GM18499 (cell line): ENCODE results near the gene SERPINA4.

Experiments
- ATAC-seq: cut with Tn5 transposase; IDR thresholded peaks from one replicate; pipeline ENCODE4 v1.9.1; 2021; ENCODE audit warnings: moderate number of reproducible peaks; ENCODE audit not compliant: insufficient read depth, unreplicated experiment

Gene SERPINA4, protein sequence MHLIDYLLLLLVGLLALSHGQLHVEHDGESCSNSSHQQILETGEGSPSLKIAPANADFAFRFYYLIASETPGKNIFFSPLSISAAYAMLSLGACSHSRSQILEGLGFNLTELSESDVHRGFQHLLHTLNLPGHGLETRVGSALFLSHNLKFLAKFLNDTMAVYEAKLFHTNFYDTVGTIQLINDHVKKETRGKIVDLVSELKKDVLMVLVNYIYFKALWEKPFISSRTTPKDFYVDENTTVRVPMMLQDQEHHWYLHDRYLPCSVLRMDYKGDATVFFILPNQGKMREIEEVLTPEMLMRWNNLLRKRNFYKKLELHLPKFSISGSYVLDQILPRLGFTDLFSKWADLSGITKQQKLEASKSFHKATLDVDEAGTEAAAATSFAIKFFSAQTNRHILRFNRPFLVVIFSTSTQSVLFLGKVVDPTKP

DNA sequence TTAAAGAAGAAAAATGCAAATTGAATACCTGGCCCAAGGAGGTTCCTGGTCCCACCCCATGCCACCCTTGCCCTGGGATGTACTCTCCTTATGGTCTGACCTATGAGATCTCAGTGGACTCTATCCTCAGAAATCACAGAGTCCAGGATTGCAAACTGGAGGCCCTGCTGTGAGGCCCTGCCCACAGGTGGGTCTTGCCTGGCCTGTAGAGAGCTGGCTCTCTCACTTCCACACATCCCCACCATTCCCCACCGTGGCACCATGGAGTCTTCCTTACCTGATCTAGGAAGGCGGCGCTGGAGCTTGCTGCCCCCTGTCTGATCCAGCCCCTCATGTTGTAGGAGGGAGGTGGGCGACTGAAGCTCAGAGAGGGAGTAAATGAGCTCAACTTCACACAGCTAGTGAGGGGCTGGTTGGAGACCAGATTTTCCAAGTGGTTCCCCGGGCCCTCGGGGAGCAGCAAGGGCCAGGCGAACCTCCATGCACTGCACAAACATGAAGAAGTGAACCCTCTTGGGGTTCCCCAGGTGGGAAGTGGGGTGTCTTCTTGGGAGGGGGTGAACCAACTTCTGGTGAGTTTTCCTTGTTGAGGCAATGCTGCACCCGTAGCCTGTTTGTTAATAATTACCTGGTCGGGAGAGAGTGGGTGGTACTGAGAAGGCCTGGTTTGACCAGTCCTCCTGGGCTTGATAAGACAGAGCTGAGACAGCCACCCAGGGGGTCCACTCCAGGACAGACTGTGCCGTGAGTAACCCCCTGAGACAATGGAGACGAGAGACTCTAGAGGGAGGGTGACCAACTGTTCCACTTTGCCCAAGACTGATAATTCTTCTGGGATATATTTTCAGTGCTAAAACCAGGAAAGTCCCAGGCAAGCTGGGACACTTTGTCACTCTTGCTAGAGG, at the start of gene SERPINA4:
Gene SERPINA4, plus strand, starts transcription at position 692 of the 905 bp plus-strand sequence. CDS start 2,041 bp downstream, outside the sequence.
- ATAC-seq: no peak

DNA sequence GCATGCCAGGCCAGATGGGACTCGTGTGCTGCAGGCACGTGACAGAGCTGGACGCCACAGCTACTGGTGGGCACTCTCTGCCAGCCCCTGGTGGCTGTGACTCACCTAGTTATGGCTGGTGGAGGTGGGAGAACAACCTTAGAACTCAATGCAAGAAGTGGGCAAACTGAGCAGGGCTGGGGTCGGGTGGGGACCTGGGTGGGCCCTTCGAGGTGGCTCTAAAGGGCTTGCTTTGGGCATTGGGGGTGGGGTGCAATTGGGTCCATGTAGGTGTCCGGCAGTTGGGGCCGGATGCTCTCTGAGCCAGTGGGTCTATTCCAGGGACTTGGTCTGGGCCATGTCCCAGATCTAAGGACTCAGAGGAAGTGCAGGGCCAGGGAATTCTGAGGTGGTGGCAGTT, 46.9 kb upstream of the SERPINA4 start:
- ATAC-seq: no peak

- no peak for ATAC-seq
Observed at GRCh38 chr14:94515426-94515825, 45.8 kb upstream of the SERPINA4 start.

DNA sequence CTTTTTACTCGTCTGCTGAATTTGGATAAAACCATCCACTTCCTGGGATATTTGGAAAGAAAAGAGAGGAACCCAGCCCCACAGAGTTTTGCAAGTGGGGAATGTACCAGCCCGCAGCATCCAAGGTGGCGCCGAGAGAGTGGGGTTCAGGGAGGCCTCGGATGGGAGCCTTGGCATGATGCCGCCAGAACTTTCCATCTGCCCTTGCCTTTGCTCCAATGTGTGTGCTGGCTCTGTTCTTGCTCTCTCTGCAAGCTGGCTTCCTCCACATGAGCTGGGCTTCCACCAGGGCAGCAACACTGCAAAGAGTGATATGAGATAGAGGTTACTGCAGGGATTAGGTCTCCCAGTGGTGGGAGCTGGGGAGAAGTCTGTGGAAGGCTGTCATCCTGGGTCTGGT, 45.4 kb upstream of the SERPINA4 start:
- no peak for ATAC-seq

DNA sequence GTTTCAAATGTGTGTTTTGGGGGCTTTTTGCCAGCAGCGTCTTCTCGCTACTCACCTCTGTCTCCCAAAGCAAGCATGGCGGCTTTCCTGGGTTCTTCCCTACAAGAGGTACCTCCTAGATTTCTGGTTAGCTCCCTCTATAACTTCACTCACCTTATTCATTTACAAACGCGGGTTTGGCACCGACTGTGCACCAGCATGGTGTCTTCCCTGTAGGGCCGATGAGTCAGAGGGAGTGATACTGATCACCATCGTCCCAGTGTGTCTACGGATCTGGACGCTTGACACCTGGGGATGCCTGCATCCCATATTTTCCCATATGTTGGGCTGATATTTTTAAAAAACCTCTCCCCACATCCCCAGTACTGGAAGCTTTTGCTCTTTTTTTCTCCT, 44.0 kb upstream of the SERPINA4 start:
- no peak for ATAC-seq

DNA sequence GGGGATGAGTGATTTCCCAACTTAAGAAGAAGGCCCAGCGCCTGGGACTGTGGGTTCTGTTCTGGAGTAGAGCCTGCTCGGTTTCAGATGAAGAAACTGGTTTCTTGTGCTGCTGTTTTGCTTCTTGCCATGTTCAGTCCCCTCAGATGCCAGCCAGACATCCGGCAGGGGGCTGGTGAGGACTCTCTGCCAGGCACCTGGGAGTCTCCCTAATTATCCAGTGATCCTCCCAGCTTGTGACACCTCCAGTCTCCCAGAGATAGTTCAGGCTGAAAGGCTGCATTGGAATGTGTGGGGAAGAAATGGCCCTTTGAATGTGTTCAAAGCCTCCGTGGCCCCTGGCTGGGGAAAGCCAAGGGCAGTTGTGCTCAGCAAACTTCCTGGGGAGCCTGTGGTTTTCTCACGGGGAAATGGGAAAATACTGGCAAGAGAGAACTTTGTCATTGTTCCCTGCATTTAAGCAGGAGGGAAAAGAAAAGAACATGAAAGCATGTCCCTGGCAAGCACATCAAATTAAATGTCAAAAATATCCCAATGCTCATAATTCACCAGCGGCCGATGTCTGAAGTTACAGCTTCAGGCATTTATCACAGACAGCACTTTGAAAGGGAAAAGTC, 43.5 kb upstream of the SERPINA4 start:
- ATAC-seq: no peak

DNA sequence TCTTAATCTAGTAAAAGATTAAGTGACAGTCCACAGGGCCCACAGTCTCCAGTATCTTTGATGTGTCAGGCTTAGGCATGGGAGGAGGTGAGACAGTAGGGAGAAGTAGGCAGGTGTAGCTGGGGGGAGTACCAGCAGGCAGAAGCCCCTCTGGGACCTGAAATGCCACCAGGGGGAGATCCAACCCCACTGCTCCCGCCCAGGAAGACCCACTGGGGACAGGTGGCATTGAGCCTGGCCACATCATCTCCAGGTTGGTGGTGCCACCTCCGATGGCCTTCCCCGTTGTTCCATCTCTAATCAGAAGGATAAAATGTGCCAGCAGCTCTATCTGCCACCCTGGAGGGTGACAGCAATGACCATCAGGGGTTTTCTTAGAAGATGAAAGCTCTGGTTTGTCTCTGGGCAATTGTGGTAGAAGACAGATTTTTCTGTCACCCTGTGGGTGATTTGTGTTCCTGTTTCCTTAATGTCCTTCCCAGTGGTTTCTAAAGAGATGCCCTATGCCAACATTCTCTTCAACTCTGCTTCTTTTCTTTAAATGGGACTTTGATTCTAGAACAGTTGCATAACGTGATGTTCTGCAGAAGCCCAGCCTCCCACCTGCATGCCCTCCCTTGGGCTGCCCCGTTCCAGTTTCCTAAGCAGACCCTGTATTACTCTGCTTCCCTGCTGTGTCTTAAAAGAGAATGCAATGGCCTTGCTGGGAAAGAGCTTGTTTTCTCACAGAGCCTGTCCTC, 39.7 kb upstream of the SERPINA4 start:
- no peak for ATAC-seq

GRCh38 chr14:94522115-94522724, 39.0 kb upstream of the SERPINA4 start:
- no peak for ATAC-seq

GRCh38 chr14:94523265-94523664, 38.0 kb upstream of the SERPINA4 start:
- no peak for ATAC-seq

DNA sequence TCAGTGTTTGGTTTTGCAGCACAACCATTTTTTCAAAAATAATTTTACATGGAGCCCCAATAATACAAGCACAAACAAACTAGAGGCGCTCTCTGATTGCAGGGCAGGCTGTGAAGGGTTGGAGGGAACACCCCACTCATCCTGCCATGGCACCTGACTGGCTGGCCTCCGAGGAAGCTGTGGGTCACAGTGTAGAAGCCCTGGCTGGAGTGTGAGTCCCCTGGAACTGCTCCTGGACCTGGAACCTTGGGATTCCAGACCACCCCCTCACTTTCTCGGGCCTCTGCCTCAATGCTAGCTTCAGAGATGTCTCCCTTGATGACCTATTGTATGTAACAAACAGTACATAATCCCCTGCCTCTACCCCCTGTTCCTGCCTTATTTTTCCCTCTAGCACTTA, 37.1 kb upstream of the SERPINA4 start:
- ATAC-seq: no peak

DNA sequence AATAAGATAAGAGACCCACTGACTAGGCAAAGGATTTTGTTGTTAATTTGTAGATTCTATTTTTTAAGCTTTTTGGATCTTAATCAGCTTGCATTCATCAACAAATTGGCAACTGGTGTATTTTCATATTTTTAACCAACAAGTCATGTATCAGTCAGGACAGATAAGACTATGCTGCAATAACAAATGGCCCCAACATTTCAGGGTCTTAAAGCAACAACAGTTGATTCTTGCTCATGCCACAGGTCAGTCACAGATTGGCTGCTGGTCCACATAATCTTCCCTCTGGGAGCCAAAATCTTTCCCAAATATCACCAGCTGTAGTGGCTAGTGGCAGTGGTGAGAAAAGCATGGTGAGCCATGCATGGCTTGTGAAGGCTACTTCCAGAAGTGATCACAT, 30.1 kb upstream of the SERPINA4 start:
- ATAC-seq: no peak

DNA sequence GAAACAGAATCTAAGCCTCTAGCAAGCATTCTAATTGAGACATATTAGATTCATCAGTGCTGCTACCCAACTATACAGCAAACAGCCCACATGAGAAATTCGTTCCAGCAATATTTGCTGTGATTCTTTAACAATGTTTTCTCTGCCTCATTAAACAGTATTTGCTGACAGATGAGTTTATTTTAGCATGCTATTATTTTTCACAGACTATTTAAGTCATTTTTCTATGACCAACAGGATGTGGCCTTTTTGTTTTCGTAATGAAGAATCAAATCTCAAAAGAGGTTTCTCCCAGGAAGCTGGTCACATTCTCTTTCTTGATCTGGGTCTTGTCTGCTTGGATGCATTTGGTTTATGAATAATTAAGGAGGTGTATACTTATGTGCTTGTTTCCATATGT, 28.8 kb upstream of the SERPINA4 start:
- ATAC-seq: no peak

DNA sequence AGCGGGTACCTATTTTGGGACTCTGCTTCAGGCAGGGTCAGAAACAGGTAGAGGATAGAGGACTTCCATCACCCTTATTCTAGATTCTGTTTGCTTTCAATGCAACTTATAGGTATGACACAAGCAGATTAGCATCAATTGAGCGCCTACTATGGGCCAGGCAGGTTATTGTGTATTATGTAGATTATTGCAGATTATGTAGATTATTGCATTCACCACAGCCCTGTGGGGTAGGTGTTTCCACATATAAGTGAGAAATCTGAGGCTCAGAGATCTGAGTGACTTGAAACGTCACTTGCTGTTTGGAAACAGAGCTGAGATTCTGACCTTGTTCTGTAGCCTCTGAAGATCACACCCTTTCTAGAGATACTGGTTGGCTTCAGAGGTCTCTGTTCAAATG, 25.7 kb upstream of the SERPINA4 start:
- no peak for ATAC-seq

GRCh38 chr14:94536836-94537235, 24.4 kb upstream of the SERPINA4 start:
- ATAC-seq: no peak

DNA sequence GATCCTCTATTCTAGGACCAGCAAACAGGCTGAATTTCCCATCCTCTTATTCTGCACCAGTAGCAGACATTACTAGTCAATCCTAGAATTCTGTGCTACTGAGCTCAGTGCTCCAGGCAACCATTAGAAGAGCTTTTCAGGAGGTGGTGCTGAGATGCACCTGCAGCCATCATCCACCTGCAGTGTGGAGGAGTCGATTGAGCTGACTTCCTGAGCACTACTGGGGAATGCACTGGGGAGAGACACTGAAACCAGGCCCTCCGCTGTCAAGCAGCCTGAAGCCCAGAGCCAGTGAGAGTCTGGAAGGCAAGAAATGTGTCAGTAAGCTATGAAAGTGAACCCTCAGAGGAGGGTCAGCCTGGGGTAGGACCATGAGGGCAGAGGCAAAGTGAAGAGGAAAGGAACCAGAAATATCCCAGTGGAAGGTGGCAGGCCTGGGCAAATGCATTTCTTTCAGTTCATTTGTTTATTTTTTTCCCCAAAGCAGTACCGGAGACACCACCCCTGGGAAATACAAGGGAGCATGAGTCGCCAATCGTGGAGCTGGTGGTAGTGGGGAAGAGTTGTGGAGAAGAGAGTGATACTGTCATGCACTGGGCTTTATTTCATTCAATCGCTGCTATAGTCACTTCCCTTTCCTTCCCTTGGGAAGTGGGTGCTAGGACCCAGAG, 23.0 kb upstream of the SERPINA4 start:
- no peak for ATAC-seq

DNA sequence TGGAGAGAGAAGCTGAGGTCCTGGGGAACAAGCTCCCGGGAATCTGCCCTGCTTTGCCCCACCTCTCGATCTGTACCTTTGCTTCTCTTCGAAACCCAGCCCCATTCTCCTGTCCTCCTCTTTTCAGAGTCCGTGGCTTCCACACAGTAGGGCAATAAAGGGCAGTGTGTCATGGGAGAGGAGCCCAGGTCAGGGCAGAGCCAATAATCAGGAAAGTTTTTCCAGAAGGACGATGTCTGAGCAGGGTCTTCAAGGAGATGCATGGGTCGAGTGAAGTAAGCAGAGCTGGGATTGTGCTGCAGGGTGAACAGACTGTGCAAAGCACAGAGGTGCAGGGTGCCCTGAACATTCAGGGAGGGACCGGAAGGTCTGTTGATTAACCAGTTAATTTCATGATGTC, 22.1 kb upstream of the SERPINA4 start:
- ATAC-seq: no peak

DNA sequence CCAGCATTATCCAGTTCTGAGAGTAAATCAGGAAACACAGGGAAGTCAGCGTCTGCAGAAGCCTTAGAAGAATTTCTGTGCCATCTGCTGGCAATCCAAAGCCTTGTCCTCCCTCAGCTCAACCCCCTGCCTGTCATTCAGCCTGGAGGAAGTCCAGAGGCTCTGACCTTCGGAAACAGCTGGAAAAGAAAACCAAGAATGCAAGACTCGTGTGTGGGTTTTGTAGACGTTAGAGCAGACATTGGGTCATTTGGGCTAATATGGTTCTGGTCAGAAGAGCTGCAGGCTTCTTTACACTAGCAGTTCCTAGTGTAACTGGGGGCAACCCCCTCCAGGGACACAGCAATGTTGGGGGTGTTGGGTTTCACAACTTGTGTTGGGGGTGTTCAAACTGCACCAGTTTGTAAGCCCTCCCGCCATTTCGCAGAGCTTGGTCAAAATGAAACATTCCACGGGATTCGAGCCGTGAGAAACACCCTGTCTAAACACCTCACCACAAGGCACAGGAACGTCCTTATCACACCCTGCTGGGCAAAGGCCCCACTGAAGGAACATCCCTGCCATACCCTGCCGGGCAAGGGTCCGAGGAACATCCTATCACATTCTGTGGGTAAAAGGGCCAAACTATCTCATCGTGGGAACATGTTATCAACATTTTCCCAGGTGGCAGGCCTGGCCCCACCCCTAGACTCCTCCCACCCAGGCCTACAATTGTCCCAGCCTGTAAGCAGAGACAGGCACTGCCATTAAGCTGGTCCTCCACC, 21.0 kb upstream of the SERPINA4 start:
- ATAC-seq: no peak

DNA sequence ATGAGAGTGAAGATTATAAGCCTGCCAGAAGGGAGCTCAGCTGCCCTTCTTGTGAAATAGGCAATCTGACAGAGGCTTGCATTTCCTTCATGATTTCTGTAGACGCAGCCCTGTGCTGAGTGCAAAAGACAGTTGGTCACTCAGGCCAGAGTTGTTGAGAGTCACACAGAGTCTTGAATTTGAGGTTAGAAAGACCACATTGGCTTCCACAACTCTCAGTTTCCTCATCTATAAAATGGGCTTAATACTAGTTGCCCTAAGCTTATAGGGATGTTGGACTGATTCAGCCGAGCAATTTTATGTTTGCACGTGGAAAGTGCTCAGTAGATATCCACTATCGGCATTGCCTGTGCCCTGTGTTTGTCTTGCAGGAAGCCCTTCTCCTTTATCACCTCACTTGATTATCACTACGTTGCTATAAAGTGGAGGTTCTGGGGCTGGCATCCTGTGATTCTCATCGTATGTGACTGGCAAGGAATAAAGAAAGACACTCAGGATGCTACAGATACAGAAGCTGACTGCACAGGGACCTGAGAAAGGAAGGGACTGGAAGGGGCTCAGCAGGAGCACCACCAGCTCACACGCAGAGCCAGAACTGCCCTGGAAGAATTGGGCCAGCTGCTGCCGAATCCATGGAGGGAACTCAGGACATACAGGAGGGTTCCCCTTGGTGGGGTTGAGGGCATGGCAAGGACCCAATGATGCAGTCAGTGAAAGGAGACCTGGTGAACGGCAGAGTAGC, 19.8 kb upstream of the SERPINA4 start:
- no peak for ATAC-seq
